ENCODE data around the gene MIA.
A peak's percentile ranks its signal among the peaks of the same experiment; 100 is the strongest.
"Not testable (repeated sequence)": the region's sequence is repeated elsewhere in the genome, so short reads cannot be mapped to it uniquely, and the experiment has no call there.

The MIA gene

DNA sequence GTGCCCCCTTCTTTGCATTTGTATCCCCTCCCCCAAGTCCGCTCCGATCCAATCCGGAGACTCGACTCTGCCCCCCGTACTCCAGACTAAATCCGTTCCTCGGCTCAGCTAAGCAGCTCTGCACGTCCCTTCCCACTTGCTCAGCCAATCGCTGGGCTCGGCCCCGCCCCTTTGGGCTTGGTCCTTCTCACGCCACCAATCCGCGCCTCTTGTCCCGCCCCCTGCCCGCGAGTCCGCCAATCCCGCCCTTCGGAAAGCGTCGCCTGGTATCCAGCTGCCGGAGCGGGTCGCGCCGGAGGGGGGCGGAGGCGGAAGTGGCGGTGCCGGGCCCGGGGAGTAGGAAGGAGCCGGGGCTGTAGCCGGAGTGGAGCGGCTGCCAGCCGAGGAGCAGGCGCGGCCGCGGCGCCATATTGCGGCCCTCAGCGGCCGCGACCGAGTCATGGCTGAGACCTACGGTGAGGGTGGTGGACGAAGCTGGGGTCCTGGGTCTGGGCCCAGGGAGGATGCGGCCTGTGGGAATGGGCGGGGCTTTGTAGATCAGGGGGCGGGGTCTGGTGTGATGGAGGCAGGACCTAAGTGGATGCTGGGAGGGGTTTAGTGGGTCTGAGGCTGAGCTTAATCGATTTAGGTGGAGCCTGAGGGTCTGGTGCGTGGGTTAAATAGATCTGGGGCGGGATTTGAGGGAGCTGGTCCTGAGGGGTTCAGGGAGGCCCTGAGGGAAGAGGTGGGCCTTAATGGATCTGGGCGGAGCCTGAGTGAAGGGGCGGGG is 2.8 kb downstream of the MIA start, which contains the start of gene RAB4B:
Gene RAB4B, plus strand, starts transcription at position 311 of the 769 bp plus-strand sequence. Its CDS starts 129 bp downstream, at position 440.
- DNase-seq: peak; percentile 97 to 100 (median 100)

DNA sequence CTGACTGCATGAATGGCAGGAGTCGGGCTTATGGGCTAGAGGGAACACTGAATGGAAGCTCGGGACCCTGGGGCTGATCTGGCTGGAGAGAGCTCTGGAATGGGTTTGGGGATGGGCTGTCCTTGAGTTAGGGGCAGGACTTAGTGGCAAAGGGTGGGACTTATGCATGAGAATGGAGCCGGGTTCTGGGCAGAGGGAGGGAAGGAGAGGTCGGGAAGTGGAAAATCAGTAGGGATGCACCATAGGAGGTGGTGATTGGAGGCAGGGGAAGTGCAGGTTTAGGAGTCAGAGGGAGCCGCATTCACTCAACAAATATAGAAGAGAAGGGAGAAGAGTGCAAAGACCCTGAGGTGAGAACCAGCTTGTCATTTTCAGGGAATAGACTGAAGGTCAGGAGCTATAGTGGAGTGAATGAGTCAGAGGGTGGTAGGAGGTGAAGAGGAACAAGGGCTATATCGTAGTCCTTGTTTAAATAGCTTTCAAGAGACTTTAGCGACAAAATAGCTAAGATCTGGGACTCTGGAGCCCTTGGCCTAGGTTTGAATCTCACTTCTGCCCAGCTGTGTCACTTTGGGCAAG is 3.5 kb downstream of the MIA start:
- no peak for DNase-seq

DNA sequence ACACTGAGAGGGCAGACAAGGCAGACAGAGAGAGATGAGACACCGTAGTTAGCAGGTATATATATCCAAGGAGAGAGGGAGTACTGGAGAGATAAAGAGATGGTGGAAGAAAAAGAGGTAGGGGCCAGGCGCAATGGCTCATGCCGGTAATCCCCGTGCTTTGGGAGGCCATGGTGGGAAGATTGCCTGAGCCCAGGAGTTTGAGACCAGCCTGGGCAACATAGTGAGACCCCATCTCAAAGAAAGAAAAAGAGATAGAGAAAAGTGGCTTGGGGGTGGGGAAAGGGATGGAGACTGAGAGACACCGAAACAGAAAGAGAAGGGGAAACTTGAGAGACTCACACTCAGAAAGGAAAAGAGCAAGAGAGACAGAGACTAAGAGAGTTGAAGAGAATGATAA is 5.3 kb downstream of the MIA start:
- DNase-seq: no peak

DNA sequence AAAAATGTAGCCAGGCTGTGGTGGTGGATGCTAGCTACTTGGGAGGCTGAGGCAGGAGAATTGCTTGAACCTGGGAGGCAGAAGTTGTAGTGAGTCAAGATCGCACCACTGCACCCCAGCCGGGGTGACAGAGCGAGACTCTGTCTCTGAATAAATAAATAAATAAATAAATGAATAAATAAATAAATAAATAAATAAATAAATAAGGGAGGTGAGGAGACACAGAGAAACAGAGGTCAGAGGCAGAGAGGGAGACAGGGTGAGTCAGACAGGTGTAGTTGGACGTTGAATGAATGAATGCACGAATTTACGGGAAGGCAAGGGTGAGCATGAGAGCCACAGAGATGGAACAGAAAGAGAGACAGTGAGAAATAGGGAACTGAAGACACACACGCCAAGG is 5.8 kb downstream of the MIA start:
- DNase-seq: no peak

DNA sequence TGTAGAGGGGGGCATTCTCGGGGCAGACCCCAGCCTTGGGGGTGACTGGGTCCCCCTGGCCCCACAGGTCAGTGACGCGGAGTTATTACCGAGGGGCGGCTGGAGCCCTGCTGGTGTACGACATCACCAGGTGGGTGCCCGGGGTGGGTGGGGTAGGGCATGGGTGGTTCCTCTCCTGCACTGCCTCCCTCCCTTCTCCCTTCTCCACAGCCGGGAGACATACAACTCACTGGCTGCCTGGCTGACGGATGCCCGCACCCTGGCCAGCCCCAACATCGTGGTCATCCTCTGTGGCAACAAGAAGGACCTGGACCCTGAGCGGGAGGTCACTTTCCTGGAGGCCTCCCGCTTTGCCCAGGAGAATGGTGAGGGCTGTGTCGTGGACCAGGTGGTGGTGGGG is 8.4 kb downstream of the MIA start:
- DNase-seq: no peak

DNA sequence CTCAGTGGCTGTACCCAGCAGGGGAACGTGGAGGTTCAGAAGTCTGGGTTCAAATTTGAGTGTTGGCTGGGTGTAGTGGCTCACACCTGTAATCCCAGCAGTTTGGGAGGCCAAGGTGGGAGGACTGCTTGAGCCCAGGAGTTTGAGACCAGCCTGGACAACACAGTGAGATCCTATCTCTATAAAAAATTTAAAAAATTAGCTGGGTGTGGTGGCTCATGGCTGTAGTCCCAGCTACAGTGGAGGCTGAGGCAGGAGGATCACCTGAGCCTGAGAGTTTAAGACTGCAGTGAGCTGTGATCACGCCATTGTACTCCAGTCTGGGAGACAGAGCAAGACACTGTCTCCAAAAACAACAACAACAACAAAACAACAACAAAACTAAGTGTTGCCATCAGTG is 8.8 kb downstream of the MIA start:
- DNase-seq: not testable (repeated sequence)

DNA sequence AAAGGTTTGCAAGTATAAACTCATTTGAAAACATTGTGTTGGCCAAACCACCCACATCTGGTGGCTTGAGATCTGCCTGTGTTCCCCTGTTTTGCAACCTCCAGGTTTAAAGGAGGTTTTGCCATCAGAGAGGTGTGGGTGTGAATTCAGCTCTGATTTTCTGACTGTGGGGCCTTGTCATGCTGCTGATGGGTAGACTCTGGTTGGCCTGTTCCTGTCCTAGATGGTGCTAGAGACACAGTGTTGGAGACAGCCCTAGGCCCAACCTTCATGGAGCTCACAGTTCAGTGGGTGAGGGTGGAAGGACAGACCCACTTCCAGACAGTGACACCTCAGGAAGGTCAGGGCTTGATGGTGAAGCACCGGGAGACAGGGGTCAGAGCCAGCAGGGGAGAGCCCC is 10.2 kb downstream of the MIA start:
- no peak for DNase-seq

DNA sequence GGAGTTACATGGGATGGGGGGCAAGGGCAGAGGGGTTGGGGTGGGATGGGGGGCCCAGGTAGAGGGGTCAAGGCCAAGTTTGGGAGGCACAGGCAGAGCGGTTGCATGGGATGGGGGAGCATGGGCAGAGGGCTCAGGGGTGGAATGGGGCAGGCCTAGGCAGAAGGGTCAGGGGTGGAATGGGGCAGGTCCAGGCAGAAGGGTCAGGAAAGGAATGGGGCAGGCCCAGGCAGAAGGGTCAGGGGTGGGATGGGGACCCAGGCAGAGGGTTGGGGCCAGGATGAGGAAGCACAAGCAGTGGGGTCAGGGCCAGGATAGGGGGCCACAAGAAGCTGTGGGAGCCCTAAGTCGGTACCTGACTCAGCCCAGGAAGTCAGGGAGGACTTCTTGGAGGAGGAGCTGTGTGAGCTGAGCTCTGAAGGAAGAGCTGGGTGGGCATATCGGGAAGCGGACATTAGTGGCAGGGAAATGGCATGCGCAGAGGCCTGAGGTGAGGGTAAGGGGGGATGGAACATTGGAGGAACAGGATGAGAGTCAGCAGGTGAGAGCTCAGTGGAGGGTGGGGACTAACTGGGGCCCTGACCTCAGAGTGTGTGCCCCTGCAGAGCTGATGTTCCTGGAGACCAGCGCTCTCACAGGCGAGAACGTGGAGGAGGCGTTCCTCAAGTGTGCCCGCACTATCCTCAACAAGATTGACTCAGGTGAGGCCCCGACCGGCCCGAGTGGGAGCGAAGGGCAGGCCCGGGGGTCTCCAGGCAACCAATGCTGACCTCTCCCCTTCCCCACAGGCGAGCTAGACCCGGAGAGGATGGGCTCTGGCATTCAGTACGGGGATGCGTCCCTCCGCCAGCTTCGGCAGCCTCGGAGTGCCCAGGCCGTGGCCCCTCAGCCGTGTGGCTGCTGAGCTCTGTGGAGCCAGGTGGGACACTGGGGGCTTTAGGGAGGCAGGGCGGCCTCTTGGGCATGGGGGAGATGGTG is 11.0 kb downstream of the MIA start:
- no peak for DNase-seq

DNA sequence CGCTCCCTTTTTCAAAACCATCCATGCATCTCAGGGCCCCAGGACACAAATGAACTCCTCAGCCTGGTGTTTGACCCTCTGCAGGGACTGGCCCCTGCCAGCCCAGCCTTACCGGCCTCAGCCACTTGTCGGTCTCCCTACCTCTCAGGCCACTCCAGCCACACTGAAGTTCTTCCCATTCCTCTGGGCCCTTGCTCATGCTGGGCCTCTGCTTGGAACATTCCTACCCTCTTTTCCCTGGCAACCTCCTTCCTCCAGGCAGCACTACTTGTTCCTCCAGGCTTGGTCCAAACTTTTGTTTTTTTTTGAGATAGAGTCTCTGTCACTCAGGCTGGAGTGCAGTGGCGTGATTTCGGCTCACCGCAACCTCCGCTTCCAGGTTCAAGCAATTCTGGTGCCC is 16.0 kb downstream of the MIA start:
- DNase-seq: no peak

DNA sequence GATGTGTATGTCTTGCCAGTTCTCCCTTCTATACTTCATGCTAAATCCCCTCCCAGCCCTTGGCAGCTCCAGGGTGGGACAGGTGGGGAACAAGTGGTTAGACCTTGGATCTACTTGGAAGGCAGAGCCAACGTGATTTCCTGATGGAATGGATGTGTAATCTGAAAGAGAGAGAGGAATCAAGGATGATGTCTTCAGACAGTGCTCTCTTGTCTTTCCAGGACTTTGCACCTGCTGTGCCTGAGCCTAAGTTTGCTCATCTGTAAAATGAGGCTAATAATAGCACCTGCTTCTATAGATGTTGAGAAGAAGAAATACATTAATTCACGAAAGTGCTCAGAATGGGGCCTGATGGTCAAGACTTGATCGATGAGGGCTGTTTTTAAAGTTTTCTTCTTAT is 16.7 kb downstream of the MIA start:
- no peak for DNase-seq

DNA sequence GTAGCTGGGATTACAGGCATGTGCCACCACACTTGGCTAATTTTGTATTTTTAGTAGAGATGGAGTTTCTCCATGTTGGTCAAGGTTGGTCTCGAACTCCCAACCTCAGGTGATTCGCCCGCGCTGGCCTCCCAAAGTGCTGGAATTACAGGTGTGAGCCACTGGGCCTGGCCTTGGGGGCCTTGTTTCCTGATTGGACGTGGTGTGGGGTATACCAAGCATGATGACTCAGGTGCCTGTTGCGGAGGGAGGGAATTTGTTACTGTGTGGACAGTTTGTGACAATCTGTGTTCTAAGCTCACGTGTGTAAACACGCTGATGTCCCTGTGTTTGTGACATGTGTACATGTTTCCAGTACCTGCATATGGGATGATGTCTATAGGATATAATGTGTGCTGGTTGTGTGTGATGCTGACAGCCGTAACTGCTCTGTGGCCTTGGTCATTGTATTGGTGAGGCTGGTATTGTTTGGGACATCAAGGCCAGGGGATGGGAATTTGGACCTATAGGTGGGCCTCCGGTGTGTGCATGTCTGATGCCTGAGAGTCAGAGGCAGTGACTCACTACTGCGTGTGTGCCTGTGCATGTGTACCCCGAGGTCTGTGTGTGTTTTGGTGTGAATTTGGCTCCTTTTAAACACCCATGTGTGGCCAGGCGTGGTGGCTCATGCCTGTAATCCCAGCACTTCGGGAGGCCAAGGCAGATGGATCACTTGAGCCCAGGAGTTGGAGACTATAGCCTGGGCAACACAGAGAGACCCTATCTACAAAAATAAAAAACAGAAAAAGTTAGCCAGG is 22.0 kb downstream of the MIA start:
- DNase-seq: no peak

DNA sequence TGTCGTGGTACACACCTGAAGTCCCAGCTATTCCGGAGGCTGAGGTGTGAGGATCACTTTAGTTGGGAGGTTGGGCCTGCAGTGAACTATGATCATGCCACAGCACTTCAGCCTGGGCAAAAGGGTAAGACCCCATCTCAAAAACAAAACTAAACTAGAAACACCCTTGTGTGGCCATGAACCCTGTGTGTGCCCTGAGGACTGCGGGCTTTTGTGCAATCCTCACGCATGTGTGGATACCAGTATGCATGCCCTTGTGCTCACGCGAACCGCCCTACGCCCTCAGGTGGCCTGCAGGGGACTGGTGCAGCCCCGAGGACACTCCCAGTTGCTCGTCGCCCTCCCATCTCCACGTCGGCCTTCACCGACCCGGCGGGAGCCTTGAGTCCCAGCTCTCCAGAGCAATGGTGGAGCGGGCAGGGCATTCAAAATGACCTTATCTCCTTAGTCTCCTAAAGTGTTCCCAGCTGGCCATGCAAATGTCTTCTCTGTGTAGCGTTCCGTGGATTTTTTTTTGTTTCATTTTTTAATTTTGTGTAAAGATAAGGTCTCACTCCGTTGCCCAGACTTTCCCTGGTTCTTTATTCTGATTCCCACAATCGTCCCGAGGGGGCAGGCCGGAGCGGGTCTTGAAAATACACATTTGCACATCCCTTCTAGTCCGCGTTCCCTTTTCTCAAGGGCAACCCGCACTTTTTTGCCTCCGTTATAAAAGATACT is 22.8 kb downstream of the MIA start:
- peak in 13 of 58 donors; percentile 31 to 85 (median 51) for DNase-seq

DNA sequence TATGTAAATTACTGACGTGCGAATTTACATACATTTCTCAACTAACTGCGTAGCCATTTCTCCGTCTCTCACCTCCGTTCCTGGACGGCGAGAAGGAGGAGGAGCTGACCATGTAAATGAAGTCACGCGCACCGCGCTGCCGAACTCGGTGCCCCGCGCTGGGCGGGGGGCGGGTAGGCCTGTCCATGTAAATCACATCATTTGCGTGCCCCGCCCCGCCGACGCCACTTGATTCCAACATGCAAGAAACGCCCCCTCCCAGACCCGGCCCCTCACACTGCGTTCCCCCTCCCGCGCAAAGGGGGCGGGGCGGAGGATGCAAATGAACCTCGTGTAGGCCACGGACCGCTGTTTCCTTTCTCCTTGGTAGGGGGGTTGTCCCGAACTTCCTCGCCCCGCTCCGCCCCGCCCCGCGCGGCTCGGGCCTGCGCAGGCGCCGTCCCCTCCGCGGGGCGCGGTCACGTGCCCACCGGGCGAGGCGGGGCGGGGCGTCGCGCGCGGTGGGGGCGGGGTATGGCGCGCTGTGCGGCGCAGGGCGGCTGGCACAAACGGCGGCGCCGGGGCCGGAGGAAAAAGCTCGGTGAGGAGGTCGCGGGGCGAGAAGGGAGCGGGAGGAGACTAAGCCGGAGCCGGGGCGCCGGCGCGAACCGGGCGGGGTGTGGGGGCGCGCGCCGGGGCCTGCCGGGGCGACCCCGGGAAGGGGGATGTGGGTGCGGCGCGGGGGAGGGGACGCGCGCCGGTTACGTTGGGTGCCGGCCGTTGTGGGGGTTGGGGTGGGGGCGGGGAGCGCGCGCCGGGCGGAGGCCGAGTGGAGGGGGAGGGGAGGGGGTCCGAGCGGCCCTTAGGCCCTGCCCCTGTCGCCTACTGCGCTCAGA is 23.6 kb downstream of the MIA start, which contains the start of gene EGLN2:
Gene EGLN2, plus strand, starts transcription at position 509 of the 875 bp plus-strand sequence. CDS start 1,382 bp downstream, outside the sequence.
- peak; percentile 81 to 100 (median 99) for DNase-seq

DNA sequence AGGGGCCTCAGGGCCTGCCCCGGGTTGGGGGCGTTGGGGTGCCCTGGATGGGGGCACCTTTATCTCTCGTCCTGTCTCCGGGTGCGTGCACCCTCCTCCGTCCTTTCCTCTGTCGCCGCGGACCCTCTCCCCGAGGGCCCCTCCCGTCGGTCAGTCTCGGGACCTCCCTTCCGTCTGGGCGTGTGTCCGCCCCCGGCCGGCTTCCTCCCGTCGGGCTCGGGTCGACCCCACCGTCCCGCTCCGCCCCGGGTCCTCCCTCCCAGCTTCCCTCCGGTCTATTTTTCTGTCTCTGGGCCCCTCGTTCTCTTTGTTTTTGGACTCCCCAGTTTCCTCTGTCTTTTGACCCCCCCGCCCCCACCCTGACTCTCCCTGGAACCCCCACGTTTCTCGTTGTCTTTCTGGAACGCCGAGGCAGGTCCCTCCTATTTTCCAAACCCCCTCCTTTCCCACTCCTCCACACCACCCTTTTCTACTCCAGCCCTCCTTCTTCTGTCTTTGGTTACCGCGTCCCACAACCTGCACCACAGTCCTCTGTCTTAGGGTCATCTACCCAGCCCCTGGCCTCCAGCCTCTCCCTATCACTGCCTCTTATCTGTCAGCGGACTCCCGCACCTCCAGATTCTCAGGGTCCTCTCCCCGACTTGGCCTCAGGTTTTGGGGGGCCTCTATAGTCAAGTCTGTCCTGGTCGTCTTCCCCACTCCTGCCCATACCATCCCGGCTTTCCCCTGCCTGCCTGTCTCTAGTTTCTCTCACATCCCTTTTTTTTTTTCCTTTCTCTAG is 24.4 kb downstream of the MIA start:
- peak in 5 of 58 donors; percentile 35 to 57 (median 50) for DNase-seq

DNA sequence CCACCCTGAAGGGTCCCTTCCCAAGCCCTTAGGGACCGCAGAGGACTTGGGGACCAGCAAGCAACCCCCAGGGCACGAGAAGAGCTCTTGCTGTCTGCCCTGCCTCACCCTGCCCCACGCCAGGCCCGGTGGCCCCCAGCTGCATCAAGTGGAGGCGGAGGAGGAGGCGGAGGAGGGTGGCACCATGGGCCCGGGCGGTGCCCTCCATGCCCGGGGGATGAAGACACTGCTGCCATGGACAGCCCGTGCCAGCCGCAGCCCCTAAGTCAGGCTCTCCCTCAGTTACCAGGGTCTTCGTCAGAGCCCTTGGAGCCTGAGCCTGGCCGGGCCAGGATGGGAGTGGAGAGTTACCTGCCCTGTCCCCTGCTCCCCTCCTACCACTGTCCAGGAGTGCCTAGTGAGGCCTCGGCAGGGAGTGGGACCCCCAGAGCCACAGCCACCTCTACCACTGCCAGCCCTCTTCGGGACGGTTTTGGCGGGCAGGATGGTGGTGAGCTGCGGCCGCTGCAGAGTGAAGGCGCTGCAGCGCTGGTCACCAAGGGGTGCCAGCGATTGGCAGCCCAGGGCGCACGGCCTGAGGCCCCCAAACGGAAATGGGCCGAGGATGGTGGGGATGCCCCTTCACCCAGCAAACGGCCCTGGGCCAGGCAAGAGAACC is 25.1 kb downstream of the MIA start:
- no peak for DNase-seq

DNA sequence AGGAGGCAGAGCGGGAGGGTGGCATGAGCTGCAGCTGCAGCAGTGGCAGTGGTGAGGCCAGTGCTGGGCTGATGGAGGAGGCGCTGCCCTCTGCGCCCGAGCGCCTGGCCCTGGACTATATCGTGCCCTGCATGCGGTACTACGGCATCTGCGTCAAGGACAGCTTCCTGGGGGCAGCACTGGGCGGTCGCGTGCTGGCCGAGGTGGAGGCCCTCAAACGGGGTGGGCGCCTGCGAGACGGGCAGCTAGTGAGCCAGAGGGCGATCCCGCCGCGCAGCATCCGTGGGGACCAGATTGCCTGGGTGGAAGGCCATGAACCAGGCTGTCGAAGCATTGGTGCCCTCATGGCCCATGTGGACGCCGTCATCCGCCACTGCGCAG is 25.7 kb downstream of the MIA start:
- DNase-seq: peak in 1 of 58 donors; percentile 32

DNA sequence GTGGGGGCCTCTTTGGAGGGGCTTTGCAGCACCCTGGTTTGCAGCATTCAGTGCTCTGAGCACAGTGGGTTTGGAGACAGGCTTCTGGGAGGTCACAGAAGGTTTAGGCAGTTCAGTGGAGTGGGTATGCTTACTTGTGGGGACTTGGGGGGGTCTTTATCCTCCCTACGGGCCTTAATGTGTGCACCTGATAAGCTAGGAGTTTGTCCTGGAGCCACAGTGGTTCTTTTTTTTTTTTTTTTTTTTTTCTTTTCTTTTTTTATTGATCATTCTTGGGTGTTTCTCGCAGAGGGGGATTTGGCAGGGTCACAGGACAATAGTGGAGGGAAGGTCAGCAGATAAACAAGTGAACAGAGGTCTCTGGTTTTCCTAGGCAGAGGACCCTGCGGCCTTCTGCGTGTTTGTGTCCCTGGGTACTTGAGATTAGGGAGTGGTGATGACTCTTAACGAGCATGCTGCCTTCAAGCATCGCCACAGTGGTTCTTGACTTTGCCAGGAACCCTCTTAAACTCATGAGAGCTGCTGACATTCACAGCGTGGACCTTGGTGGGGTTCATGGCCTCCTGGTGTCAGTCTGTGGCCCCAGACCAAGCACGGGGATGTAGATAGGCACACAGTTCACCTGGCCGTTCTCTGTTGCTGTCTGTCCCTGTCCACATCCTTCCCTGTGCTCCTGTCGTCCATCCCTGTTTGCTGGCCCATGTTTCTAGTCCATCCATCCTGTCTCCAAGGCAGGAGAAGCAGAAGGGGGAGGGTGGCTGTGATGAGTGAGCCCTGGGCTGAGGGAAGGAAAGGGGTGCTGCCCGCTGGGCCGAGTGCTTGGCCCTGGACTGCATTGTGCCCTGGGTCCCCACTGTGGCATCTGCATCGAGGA is 26.3 kb downstream of the MIA start:
- DNase-seq: no peak
